ENCODE data around the gene EVL.
A peak's percentile ranks its signal among the peaks of the same experiment; 100 is the strongest.

The EVL gene

DNA sequence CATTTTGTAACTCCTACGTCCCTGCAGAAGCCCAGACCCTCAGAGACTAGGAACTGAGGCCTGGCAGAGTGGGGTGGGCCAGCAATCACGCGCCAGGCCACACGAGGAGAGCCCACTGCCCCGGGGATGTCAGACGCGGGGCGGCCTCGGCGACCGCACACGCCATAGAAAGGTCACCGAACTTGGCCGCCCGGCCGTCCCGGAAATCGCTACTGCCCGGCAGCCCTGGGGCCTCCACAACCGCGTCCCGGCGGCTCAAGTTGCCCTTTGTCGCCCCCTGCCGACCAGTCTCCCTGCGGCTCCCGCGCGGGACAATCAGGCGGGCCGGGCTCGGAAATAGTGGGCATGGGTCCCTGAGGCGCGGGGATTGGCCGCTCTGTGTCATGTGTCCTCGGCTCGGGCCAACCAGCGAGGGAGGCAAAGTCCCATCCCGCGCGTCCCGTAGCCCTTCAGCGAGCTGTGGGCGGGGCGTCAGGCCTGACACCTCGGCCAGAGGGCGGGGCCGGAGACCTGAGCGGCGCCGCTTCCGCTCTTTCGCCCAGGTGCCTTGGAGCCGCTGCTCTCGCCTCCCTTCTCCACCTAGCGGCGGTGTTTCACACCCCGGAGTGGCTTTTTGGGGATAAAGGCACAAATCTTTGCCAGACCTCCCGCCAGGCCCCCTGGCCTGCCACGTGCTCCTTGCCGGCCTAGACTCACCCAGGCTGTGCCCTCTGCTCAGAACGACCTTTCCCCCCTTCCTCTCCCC, 127.6 kb downstream of the EVL start:
- Histone ChIP-seq H2AFZ (ENCODE audit: low read length, unreplicated experiment) (peak overlapping the region; percentile 94), H3K4me1 (ENCODE audit: control insufficient read depth, insufficient read depth, low read length, unreplicated experiment) (peaks cover 5% of the 10 kb centered on the region), H3K27me3 (ENCODE audit: insufficient read depth, low read length) (no peaks in the 10 kb centered on the region), H3K36me3 (ENCODE audit: insufficient read depth, low read length) (no peaks in the 10 kb centered on the region), H3K79me2 (ENCODE audit: control insufficient read depth, insufficient read depth, low read length, unreplicated experiment) (no peaks in the 10 kb centered on the region), H3K27ac (ENCODE audit: low read depth, low read length) (peak overlapping the region; percentile 41; the same call in 1 of the 2 replicates), H3K4me3 (ENCODE audit: low read depth, low read length) (peak overlapping the region; percentile 75)
